Measurements from ENCODE around the gene MAN2A1. TPM values are rescaled to one million over a fixed set of nuclear protein-coding genes. Genes with fewer than 3 reads are reported as not detected.

Gene MAN2A1
- total RNA-seq, 1 donor from 2014 or later = 49.7 TPM

DNA sequence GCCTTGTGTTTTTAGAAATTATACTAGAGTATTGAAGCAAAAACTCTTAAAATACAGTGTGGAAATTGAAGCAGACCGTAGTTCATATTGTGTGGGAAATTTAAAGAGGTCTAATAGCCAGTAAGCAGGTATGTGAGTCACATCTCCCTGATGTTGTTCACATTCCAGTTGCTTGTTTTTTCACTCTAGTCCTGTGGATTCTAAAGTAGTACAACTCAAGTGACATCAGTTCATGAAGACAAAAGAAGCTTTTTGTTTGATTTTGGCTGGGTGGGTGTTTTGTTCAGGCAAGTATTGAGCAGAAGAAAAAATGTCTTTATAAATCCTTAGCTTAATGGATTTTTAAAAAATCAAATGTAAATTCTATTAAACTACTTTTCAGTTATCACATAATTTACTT lies 216.2 kb downstream of the MAN2A1 start:
- DNase-seq (ENCODE audit: low read depth in 2 of 2) = no peak

DNA sequence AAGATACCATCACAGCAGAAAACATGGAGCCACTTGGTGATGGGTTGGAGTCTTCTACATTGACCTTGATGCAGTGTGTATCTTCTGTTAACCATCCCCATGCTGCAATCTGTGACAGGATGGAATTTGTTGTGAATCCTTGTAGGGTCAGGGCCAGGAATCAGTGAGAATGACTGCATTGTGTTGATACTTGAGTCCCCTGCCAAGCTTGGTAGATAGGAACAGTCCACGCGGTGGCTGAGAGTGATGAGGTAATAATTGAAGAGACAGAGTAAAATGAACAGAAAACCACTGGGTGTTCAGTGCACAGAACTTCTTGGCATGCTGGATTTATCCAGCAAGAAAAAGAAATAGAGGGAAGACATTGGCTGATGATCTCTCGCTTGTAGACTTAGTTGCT lies 217.5 kb downstream of the MAN2A1 start:
- DNase-seq (ENCODE audit: low read depth in 2 of 2) = no peak

DNA sequence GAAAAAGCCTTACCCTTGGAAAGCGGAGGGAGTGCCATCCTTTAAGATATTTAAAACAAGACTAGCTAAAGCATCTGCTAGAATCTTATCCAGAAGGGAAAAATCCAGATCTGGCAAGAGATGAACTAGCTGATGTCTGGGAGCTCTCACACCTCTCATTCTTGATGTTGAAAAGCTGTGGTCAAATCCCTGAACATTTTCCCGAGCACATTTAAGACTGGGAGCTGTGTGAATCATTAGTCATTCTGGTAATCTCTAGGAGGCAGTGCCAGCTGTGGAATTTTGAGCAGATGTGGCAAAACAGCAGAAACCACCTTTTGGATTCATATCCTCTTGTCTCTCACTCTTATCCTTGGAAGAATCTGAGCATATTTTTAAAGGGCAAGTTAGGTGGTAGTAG lies 218.0 kb downstream of the MAN2A1 start:
- DNase-seq (ENCODE audit: low read depth in 2 of 2) = no peak

DNA sequence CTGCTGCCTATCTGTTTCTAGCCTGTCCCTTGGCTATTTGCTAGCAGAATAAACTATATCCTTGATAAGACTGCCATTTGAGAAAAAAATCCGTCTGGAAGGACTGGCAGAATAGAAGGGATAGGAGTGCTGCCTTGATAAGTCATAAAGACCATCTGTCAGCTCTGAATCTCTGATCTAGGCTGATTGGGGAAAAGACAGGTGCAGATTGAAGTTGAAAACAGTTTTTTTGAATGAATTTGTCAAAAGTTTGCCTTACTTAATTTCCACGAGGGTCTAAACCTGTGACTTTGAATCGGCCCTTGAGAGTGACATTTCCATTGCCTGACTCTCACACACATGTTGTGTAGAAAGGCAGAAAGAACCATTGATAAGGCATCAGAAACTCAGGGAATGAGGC lies 218.6 kb downstream of the MAN2A1 start:
- DNase-seq (ENCODE audit: low read depth in 2 of 2) = no peak

DNA sequence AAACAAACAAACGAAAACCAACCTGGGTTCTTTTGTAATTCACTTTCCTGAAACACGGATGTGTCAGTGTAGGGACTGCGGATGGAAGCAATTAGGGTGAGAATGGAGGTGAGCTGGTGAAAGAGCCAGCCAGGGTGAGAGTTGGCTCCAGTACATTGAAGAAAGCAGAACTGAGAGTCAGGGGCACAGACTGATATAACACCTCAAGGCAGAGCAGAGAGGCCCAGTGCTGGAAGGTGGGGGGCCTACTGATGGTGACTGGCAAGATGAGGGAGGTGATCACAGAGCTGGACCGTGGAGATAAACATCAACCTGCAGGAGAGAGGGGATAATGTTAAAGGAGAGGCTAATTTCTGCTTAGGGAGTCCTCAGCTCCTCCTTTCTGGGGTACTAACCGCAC lies 221.1 kb downstream of the MAN2A1 start:
- DNase-seq (ENCODE audit: low read depth in 2 of 2) = no peak

DNA sequence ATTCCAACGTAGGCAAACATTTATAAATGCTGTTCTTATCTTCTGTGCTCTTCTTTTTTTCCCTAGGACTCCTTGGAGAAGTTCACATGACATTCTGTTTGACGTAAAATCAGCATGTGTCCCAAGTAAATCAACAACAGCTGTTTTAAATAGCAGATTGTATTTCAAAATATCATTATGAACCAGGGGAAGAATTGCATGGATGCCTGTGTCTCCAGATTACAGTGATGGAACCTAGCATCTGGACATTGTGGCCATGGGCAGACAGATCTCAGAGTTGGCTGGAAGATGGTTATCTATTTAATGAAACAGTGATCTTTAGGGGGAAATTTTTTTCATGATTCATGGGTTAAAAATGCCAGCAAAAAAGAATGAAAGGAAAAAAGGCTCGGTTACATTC lies 222.0 kb downstream of the MAN2A1 start:
- DNase-seq (ENCODE audit: low read depth in 2 of 2) = no peak

DNA sequence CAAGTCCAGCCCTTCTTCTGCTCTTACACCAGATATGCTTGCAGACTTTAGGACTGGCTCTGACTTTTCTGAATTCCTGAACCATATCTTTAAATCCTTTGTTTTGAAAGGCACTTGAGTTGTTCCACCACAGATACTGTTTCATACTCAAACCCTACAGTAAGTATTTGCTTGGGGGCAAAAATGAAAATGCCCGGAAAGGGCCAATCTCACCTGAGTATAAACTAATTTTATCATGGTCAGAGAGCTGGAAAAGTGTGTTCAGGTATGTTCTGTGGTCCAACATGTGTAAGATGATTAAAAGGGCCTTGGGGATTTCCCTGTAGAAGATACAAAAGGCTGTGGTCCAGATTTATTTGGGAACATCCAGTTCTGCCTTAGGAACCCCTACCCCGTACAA lies 225.2 kb downstream of the MAN2A1 start:
- DNase-seq (ENCODE audit: low read depth in 2 of 2) = no peak

DNA sequence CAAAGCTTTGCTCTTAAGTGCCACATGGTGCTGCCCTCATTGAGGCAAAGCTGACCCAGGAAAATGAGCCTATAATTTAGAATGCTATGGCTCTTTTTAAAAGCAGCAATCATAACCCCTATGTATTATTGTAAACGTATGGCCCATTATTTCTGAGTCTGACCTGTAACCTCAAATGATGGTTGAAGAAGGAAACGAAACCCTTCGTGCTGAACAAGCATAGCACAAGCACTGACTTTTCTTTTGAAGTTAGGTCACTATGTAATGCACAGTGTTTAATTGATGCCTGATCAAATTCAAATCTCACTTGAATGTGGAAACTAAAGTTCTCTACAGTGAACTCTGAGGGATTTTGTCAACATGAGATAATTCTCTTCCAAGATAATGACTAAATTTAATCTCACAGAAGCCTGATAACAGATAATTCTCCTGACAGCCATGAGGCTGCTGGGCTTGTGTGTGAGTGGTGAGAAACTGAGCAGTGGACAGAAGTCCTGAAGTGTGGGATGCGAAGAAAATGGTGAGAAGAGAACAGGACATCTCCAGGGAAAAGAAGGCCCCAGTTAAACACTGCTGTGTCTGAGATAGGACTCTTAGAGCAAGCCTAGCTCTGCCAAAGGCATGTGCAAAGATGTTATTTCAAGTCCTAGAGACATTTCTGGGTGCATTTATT lies 226.9 kb downstream of the MAN2A1 start:
- no peak for DNase-seq (ENCODE audit: low read depth in 2 of 2)

Data from dermis microvascular lymphatic vessel endothelial cell (primary cell).